Transverse colon (tissue), 4 donors: ENCODE results near the gene NPAS3. TPM values are rescaled to one million over a fixed set of nuclear protein-coding genes. Genes with fewer than 3 reads are reported as not detected.

Source experiments
- DNase-seq: peaks from one replicate; pipeline ENCODE4 v3.0.0-alpha.2; 2019
- H3K27ac ChIP-seq, 4 donors: fragments of 200-600 bp; sonication (generic); 2 replicates each; pipeline ENCODE4 v1.5.1; 2016 to 2018; ENCODE audit warnings: inconsistent platforms in 4 of 4
- H3K27me3 ChIP-seq: fragments of 200-600 bp; sonication (generic); 2 replicates; pipeline ENCODE4 v1.5.1; 2017; ENCODE audit warnings: inconsistent platforms
- H3K36me3 ChIP-seq, 4 donors: fragments of 200-600 bp; sonication (generic); 2 replicates each; pipeline ENCODE4 v1.5.1; 2017 to 2019; ENCODE audit warnings: inconsistent platforms in 4 of 4
- H3K4me1 ChIP-seq, 4 donors: fragments of 200-600 bp; sonication (generic); 2 replicates each; pipeline ENCODE4 v1.5.1; 2017 to 2020; ENCODE audit warnings: inconsistent platforms in 4 of 4
- H3K4me3 ChIP-seq, 4 donors: fragments of 200-600 bp; sonication (generic); 1 replicate in 1 of 4; 2 replicates in 3 of 4; pipeline versions ENCODE4 v1.5.1 to v1.6.1; 2017 to 2019; ENCODE audit warnings: inconsistent platforms in 4 of 4
- H3K9me3 ChIP-seq, 2 donors: fragments of 200-600 bp; sonication (generic); 2 replicates each; pipeline ENCODE4 v1.5.1; 2017 to 2019; ENCODE audit warnings: inconsistent platforms in 2 of 2
- CTCF ChIP-seq, 5 experiments: fragments of 200-600 bp in 3 of 5; fragments of 450-650 bp in 2 of 5; sonication (generic) in 3 of 5; IDR thresholded peaks; 1 replicate in 2 of 5; 2 replicates in 3 of 5; pipeline ENCODE4 v1.5.1; 2016 to 2017; ENCODE audit warnings: antibody characterized with exemption in 5 of 5, inconsistent platforms in 3 of 5, mild to moderate bottlenecking in 2 of 5, moderate library complexity in 1 of 5
- EP300 ChIP-seq: sonication (generic); formaldehyde crosslinking; IDR thresholded peaks from one replicate; pipeline ENCODE4 v1.6.1; 2017; ENCODE audit warnings: antibody characterized with exemption, low read depth
- POLR2A ChIP-seq: fragments of 450-650 bp; IDR thresholded peaks from one replicate; pipeline ENCODE4 v1.6.1; 2016; ENCODE audit warnings: antibody characterized with exemption, mild to moderate bottlenecking, moderate library complexity
- POLR2AphosphoS5 ChIP-seq, 3 donors: sonication (generic); formaldehyde crosslinking; IDR thresholded peaks; one replicate each; pipeline ENCODE4 v1.6.1; 2016; ENCODE audit warnings: antibody characterized with exemption in 3 of 3
- WGBS, 2 donors: methylation state at CpG; one replicate each; pipeline ENCODE4 v1.1.5; 2018; ENCODE audit warnings: low coverage in 1 of 2; 5-methylcytosine and 5-hydroxymethylcytosine counted together
- in situ Hi-C, 4 donors: fragments of 200-750 bp; cut with MboI; loops; one replicate each; pipeline versions ENCODE4 v1.15.0 to v1.15.1; 2017; ENCODE audit warnings: low sequenced_read_pairs in 3 of 4, low pct_ligation_motif_present in 1 of 4, low pct_unique_long_range_greater_than_20kb in 1 of 4
- intact Hi-C: fragments of 100-400 bp; cut with DNase I; formaldehyde crosslinking; loops from one replicate; pipeline ENCODE4 v1.15.1; 2023; ENCODE audit warnings: low total_unique reads
- total RNA-seq, 4 donors: library from RNA; depleted of rRNA; stranded (reverse); fragments of >200 nt; gene quantifications; one replicate each; pipeline ENCODE4 v1.1.0, GENCODE V29; 2016

Gene NPAS3
- total RNA-seq, 4 donors from 2014 or later, result 0.96 to 6.4 (median 1.8) TPM

GRCh38 chr14:33836900-33837577 lies 898.4 kb downstream of the NPAS3 start:
- no peaks in the 10 kb centered on the region for H3K9me3 ChIP-seq
- no peak for DNase-seq
- intact Hi-C loops, result no loop called here
- in situ Hi-C loops, result loop anchor here in 3 of 4 donors (10.0 to 25.0 kb wide), 4 partner anchors 250 to 478 kb away; no protein-coding TSS in a partner anchor
- no peak for TF ChIP-seq POLR2A
- TF ChIP-seq EP300, result no peak
- no peak for TF ChIP-seq CTCF (IDR thresholded peaks at IDR 0.05)
- no peak for TF ChIP-seq POLR2AphosphoS5 (IDR thresholded peaks at IDR 0.05)
- H3K27me3 ChIP-seq, result no peaks in the 10 kb centered on the region
- no peak overlapping the region for H3K27ac ChIP-seq
- H3K4me3 ChIP-seq, result no peak overlapping the region
- H3K4me1 ChIP-seq, result peaks cover 0 to 12% (median 4%) of the 10 kb centered on the region in 4 donors
- 75 to 76% methylated on average over 9 of the region's 10 CpGs for WGBS, 2 donors
- H3K36me3 ChIP-seq, result no peaks in the 10 kb centered on the region

GRCh38 chr14:33837943-33838683 lies 899.4 kb downstream of the NPAS3 start:
- in situ Hi-C loops (loop anchor here in 3 of 4 donors (10.0 to 25.0 kb wide), 4 partner anchors 249 to 477 kb away; no protein-coding TSS in a partner anchor), intact Hi-C loops (no loop called here)
- peaks cover 0 to 21% (median 4%) of the 10 kb centered on the region in 4 donors for H3K4me1 ChIP-seq
- H3K9me3 ChIP-seq, result no peaks in the 10 kb centered on the region
- WGBS, 2 donors, result 22 to 51% methylated on average over 3 to 4 of the region's 4 CpGs
- no peaks in the 10 kb centered on the region for H3K36me3 ChIP-seq
- DNase-seq, result no peak
- no peak overlapping the region for H3K4me3 ChIP-seq
- no peaks in the 10 kb centered on the region for H3K27me3 ChIP-seq
- TF ChIP-seq EP300 (no peak), POLR2AphosphoS5 (IDR thresholded peaks at IDR 0.05) (no peak), POLR2A (no peak), CTCF (IDR thresholded peaks at IDR 0.05) (no peak)
- no peak overlapping the region for H3K27ac ChIP-seq

- TF ChIP-seq EP300 (no peak), CTCF (IDR thresholded peaks at IDR 0.05) (peak; percentile 79 to 82 (median 79))
- Histone ChIP-seq H3K27me3 (no peaks in the 10 kb centered on the region), H3K4me3 (no peak overlapping the region), H3K36me3 (no peaks in the 10 kb centered on the region), H3K27ac (no peak overlapping the region), H3K4me1 (peaks cover 0 to 21% (median 4%) of the 10 kb centered on the region in 4 donors), H3K9me3 (no peaks in the 10 kb centered on the region)
- WGBS, 2 donors, result 45 to 47% methylated on average over 13 to 16 of the region's 16 CpGs
- in situ Hi-C loops, result loop anchor here (10.0 to 25.0 kb wide), 7 partner anchors 248 to 475 kb away; no protein-coding TSS in a partner anchor
- peak; percentile 39 for DNase-seq
- intact Hi-C loops, result loop anchor here (5.0 to 10.0 kb wide), 2 partner anchors 255 to 383 kb away; no protein-coding TSS in a partner anchor
These were observed 900.8 kb downstream of the NPAS3 start for GRCh38 chr14:33839193-33840076.
